H1 (cell line): ENCODE measurements around the gene ATP6V1A. TPM values are rescaled to one million over a fixed set of nuclear protein-coding genes. Genes with fewer than 3 reads are reported as not detected.

ENCODE experiments used
- CTCF ChIA-PET: fragments of 300-600 bp; sonication (Branson Sonifier 250); formaldehyde crosslinking; loops from one replicate; lab custom pipeline; 2021; ENCODE audit not compliant: partially characterized antibody; lab: Charles Lee
- POLR2A ChIA-PET: fragments of 300-600 bp; sonication (Branson Sonifier 250); formaldehyde crosslinking; loops from one replicate; lab custom pipeline; 2021; ENCODE audit warnings: inconsistent platforms; ENCODE audit not compliant: partially characterized antibody; lab: Charles Lee
- DNase-seq, 2 experiments: peaks; one replicate each; pipeline versions ENCODE4 v3.0.0 to v3.0.0-alpha.2; 2010 to 2022; ENCODE audit warnings: low spot score in 2 of 2, low read depth in 1 of 2, mixed read lengths in 1 of 2
- FAIRE-seq: peaks from 2 replicates; lab custom pipeline; 2011; peaks lifted over from hg19 to GRCh38; lab: Jason Lieb, UNC
- H2AFZ ChIP-seq: 2 replicates; pipeline ENCODE4 v1.8.1; 2012; ENCODE audit warnings: low read length, inconsistent platforms
- H2AK5ac ChIP-seq: 2 replicates; pipeline ENCODE4 v1.6.1; 2013; ENCODE audit warnings: low read depth, low read length
- H2BK120ac ChIP-seq: replicated peaks from 2 replicates; pipeline ENCODE3; 2013; ENCODE audit warnings: low read depth, low read length, inconsistent platforms
- H2BK12ac ChIP-seq: 2 replicates; pipeline ENCODE4 v1.6.1; 2013; ENCODE audit warnings: low read depth, low read length
- H2BK15ac ChIP-seq: 2 replicates; pipeline ENCODE4 v1.6.1; 2013; ENCODE audit warnings: low read length
- H2BK20ac ChIP-seq: 2 replicates; pipeline ENCODE4 v1.6.1; 2013; ENCODE audit warnings: low read length
- H2BK5ac ChIP-seq: 2 replicates; pipeline ENCODE4 v1.6.1; 2013; ENCODE audit warnings: low read depth, low read length
- H3K14ac ChIP-seq: 2 replicates; pipeline ENCODE4 v1.6.1; 2013; ENCODE audit warnings: inconsistent platforms; ENCODE audit not compliant: insufficient read length
- H3K18ac ChIP-seq: 2 replicates; pipeline ENCODE4 v1.6.1; 2013; ENCODE audit warnings: low read length; ENCODE audit errors: extremely low read depth
- H3K23ac ChIP-seq: 2 replicates; pipeline ENCODE4 v1.6.1; 2013; ENCODE audit warnings: inconsistent platforms; ENCODE audit not compliant: insufficient read length
- H3K23me2 ChIP-seq: 2 replicates; pipeline ENCODE4 v1.6.1; 2013; ENCODE audit warnings: low read depth, low read length
- H3K27ac ChIP-seq: 2 replicates; pipeline ENCODE4 v1.6.1; 2011; ENCODE audit warnings: low read depth, low read length, inconsistent platforms
- H3K27me3 ChIP-seq, 4 experiments: replicated peaks in 1 of 4; 1 replicate in 1 of 4; 2 replicates in 3 of 4; pipeline versions ENCODE4 v1.6.1 to v1.8.1; 2011 to 2013; ENCODE audit warnings: low read length in 3 of 4, mild to moderate bottlenecking in 3 of 4, inconsistent platforms in 2 of 4, mixed read lengths in 2 of 4, moderate library complexity in 1 of 4; ENCODE audit not compliant: control insufficient read depth in 3 of 4, insufficient read depth in 3 of 4; ENCODE audit errors: extremely low read depth in 1 of 4
- H3K36me3 ChIP-seq, 4 experiments: 2 replicates each; pipeline versions ENCODE4 v1.6.1 to v1.8.1; 2011 to 2013; ENCODE audit warnings: mild to moderate bottlenecking in 4 of 4, low read length in 3 of 4, moderate library complexity in 2 of 4, control low read depth in 1 of 4, inconsistent platforms in 1 of 4; ENCODE audit not compliant: insufficient read depth in 4 of 4, control insufficient read depth in 2 of 4
- H3K4ac ChIP-seq: replicated peaks from 2 replicates; pipeline ENCODE3; 2013; ENCODE audit warnings: low read length, low read depth, mixed read lengths, inconsistent platforms; ENCODE audit not compliant: insufficient read length
- H3K4me1 ChIP-seq, 4 experiments: replicated peaks in 1 of 4; 1 replicate in 1 of 4; 2 replicates in 3 of 4; pipeline versions ENCODE4 v1.6.1 to v1.8.1; 2011 to 2013; ENCODE audit warnings: low read length in 3 of 4, inconsistent platforms in 2 of 4, mixed read lengths in 1 of 4; ENCODE audit not compliant: insufficient read depth in 4 of 4, control insufficient read depth in 3 of 4
- H3K4me2 ChIP-seq, 2 experiments: 2 replicates each; pipeline versions ENCODE4 v1.6.1 to v1.8.1; 2011 to 2013; ENCODE audit warnings: low read depth in 2 of 2, low read length in 2 of 2, control low read depth in 1 of 2, inconsistent platforms in 1 of 2, mild to moderate bottlenecking in 1 of 2; ENCODE audit not compliant: insufficient read depth in 1 of 2
- H3K4me3 ChIP-seq, 4 experiments: fragments of 200-600, 300-600 bp in 1 of 4; sonication (generic), shearing (Covaris generic), sonication (Bioruptor Twin) in 1 of 4; 2 replicates each; pipeline versions ENCODE4 v1.5.1 to v1.8.1; 2011 to 2016; ENCODE audit warnings: low read length in 4 of 4, low read depth in 3 of 4, control low read depth in 2 of 4, inconsistent platforms in 2 of 4, mild to moderate bottlenecking in 2 of 4, mixed read lengths in 1 of 4, moderate library complexity in 1 of 4; ENCODE audit not compliant: insufficient read depth in 2 of 4; ENCODE audit errors: extremely low read depth in 1 of 4
- H3K56ac ChIP-seq: replicated peaks from 2 replicates; pipeline ENCODE3; 2013; ENCODE audit warnings: low read depth, mild to moderate bottlenecking, mixed read lengths, low read length, inconsistent platforms; ENCODE audit not compliant: insufficient read length
- H3K79me1 ChIP-seq: 2 replicates; pipeline ENCODE4 v1.6.1; 2013; ENCODE audit warnings: low read depth, low read length, control low read depth
- H3K79me2 ChIP-seq, 2 experiments: 2 replicates each; pipeline versions ENCODE4 v1.6.1 to v1.8.1; 2012 to 2013; ENCODE audit warnings: low read length in 2 of 2, mild to moderate bottlenecking in 2 of 2, inconsistent platforms in 1 of 2; ENCODE audit not compliant: insufficient read depth in 2 of 2, control insufficient read depth in 1 of 2
- H3K9ac ChIP-seq, 4 experiments: replicated peaks in 1 of 4; 1 replicate in 1 of 4; 2 replicates in 3 of 4; pipeline versions ENCODE4 v1.6.1 to v1.8.1; 2011 to 2013; ENCODE audit warnings: low read depth in 3 of 4, low read length in 3 of 4, control low read depth in 2 of 4, mild to moderate bottlenecking in 2 of 4, moderate library complexity in 2 of 4, inconsistent platforms in 1 of 4; ENCODE audit errors: extremely low read depth in 1 of 4
- H3K9me3 ChIP-seq, 2 experiments: 2 replicates each; pipeline versions ENCODE4 v1.6.1 to v1.8.1; 2012 to 2013; ENCODE audit warnings: mild to moderate bottlenecking in 2 of 2, moderate library complexity in 2 of 2, control low read depth in 1 of 2, inconsistent platforms in 1 of 2, low read depth in 1 of 2, low read length in 1 of 2, mixed read lengths in 1 of 2; ENCODE audit not compliant: insufficient read depth in 2 of 2
- H4K20me1 ChIP-seq, 2 experiments: replicated peaks in 1 of 2; 2 replicates each; pipeline versions ENCODE3 to v1.8.1; 2011 to 2013; ENCODE audit warnings: inconsistent platforms in 2 of 2, low read length in 2 of 2, mild to moderate bottlenecking in 1 of 2; ENCODE audit not compliant: insufficient read depth in 2 of 2, control insufficient read depth in 1 of 2
- H4K5ac ChIP-seq: 2 replicates; pipeline ENCODE4 v1.6.1; 2013; ENCODE audit warnings: low read length, low read depth, mixed read lengths, inconsistent platforms; ENCODE audit not compliant: insufficient read length
- H4K8ac ChIP-seq: 2 replicates; pipeline ENCODE4 v1.8.0; 2013; ENCODE audit warnings: mild to moderate bottlenecking, moderate library complexity, low read length, inconsistent platforms; ENCODE audit not compliant: insufficient read depth; ENCODE audit errors: extremely low read depth
- H4K91ac ChIP-seq: replicated peaks from 2 replicates; pipeline ENCODE3; 2013; ENCODE audit warnings: low read length, mixed read lengths, inconsistent platforms; ENCODE audit not compliant: insufficient read length
- CEBPB ChIP-seq: IDR thresholded peaks from 2 replicates; pipeline ENCODE4 v1.6.1; 2012; ENCODE audit warnings: low read depth, low read length
- KDM5A ChIP-seq: fragments of 200-600 bp; IDR thresholded peaks from 2 replicates; pipeline ENCODE4 v1.7.1; 2012; ENCODE audit warnings: mild to moderate bottlenecking, low read length, inconsistent platforms, mixed read lengths
- WGBS, 2 experiments: shearing (Covaris generic) in 1 of 2; methylation state at CpG; one replicate each; pipeline versions ENCODE4 v1.1.6 to v1.1.7; 2013 to 2015; ENCODE audit warnings: low lambda C conversion rate in 2 of 2, mixed read lengths in 2 of 2, inconsistent platforms in 1 of 2, low coverage in 1 of 2, missing lambda C conversion rate in 1 of 2; ENCODE audit not compliant: insufficient replicate concordance in 2 of 2, insufficient coverage in 1 of 2, insufficient read length in 1 of 2; ENCODE audit errors: extremely low coverage in 1 of 2, missing lambda C conversion rate in 1 of 2; 5-methylcytosine and 5-hydroxymethylcytosine counted together
- polyA plus RNA-seq, 7 experiments: library from polyadenylated mRNA; depleted of rRNA in 3 of 7; stranded (reverse) in 5 of 7; unstranded in 2 of 7; fragments of >200 nt in 5 of 7; fragments of 200-250 nt in 2 of 7; gene quantifications; 1 replicate in 5 of 7; 2 replicates in 1 of 7; 4 replicates in 1 of 7; pipeline versions ENCODE4 v1.2.1 to v1.2.3, GENCODE V29; 2011 to 2013; ENCODE audit warnings: missing spikeins in 2 of 7, mixed read lengths in 2 of 7
- total RNA-seq: library from RNA; stranded (reverse); fragmentation: NEBNext Ultra II Directional; extraction: Animal tissue kit (Norgen Biotek cat#: 25700); gene quantifications from 2 replicates; pipeline ENCODE4 v1.2.1, GENCODE V29; 2021

ATP6V1A gene
- total and polyA plus RNA-seq, 2 of the 8 experiments (the other 6 are each of a cell fraction or from before 2014, with no cell fraction given), result 15.4 to 90.9 TPM

DNA sequence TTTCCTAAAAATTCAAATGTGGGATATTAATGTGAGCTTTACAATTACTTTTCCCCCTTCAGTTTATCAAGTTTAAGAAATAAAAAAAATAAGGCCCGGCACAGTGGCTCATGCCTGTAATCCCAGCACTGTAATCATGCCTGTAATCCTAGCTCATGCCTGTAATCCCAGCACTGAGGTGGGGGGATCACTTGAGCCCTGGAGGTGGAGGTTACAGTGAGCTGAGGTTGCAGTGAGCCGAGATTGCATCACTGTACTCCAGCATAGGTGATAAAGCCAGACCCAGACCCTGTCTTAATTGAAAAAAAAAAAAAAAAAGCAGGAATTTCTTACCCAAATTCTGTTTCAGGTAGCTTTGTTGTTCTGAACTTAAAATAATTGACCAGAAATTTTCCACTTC lies 17.9 kb downstream of the ATP6V1A start:
- H4K8ac ChIP-seq, result no peak overlapping the region
- no peak overlapping the region for H2BK12ac ChIP-seq
- no peak overlapping the region for H3K56ac ChIP-seq
- H3K18ac ChIP-seq, result no peak overlapping the region
- 91% methylated on average over 2 of the region's 2 CpGs; no CpG with 5 or more reads in 1 of the 2 experiments for WGBS, 2 experiments
- H3K79me2 ChIP-seq, result peaks cover 0 to 3% of the 10 kb centered on the region in 2 experiments; a peak in 1 of 4 replicates
- H3K9ac ChIP-seq, result no peak overlapping the region
- H3K4ac ChIP-seq, result no peak overlapping the region
- H3K4me2 ChIP-seq, result no peak overlapping the region
- no peak overlapping the region for H2BK15ac ChIP-seq
- no peak overlapping the region for H4K5ac ChIP-seq
- no peak overlapping the region for H3K14ac ChIP-seq
- H2BK20ac ChIP-seq, result no peak overlapping the region
- no peaks in the 10 kb centered on the region for H3K79me1 ChIP-seq
- H3K36me3 ChIP-seq, result no peaks in the 10 kb centered on the region
- H2BK120ac ChIP-seq, result no peak overlapping the region
- no peaks in the 10 kb centered on the region for H3K23me2 ChIP-seq
- no peaks in the 10 kb centered on the region for H4K20me1 ChIP-seq
- no peak overlapping the region for H3K23ac ChIP-seq
- no peak overlapping the region for H3K27ac ChIP-seq
- FAIRE-seq (no peak), DNase-seq (no peak)
- H3K4me3 ChIP-seq, result no peak overlapping the region
- CTCF ChIA-PET, result interaction anchor here (0.6 to 1.5 kb wide), 3 partner anchors 28 to 137 kb away, joined by 3 to 4 read pairs (median 3); no protein-coding TSS in a partner anchor
- H2BK5ac ChIP-seq, result no peak overlapping the region
- H2AK5ac ChIP-seq, result no peak overlapping the region
- H3K4me1 ChIP-seq, result no peaks in the 10 kb centered on the region
- H3K27me3 ChIP-seq, result no peaks in the 10 kb centered on the region
- no peaks in the 10 kb centered on the region for H3K9me3 ChIP-seq
- H4K91ac ChIP-seq, result no peak overlapping the region
- H2AFZ ChIP-seq, result no peak overlapping the region
- POLR2A ChIA-PET, result interaction anchor here (0.6 to 2.0 kb wide), 2 partner anchors 18 to 19 kb away, joined by 3 to 5 read pairs; partner anchors contain the start of genes ATP6V1A and NAA50
- TF ChIP-seq CEBPB (peak; percentile 43; the same call in 1 of the 2 replicates), KDM5A (no peak)
